Tibial artery (tissue), 4 donors: Measurements from ENCODE around the gene POLE2.

Source experiments
- DNase-seq, 2 donors: peaks; one replicate each; pipeline ENCODE4 v3.0.0-alpha.2; 2019
- H3K27ac ChIP-seq, 2 donors: fragments of 200-600 bp; sonication (generic) in 1 of 2; 1 replicate in 1 of 2; 2 replicates in 1 of 2; pipeline ENCODE4 v1.5.1; 2018 to 2019; ENCODE audit warnings: mild to moderate bottlenecking in 1 of 2
- H3K27me3 ChIP-seq, 2 donors: fragments of 200-600 bp; sonication (generic) in 1 of 2; one replicate each; pipeline versions ENCODE4 v1.5.1 to v1.6.0; 2016 to 2019
- H3K36me3 ChIP-seq, 3 donors: fragments of 200-600 bp; sonication (generic) in 2 of 3; one replicate each; pipeline ENCODE4 v1.5.1; 2016 to 2019; ENCODE audit warnings: mild to moderate bottlenecking in 2 of 3
- H3K4me1 ChIP-seq, 4 donors: fragments of 200-600 bp; sonication (generic) in 2 of 4; 1 replicate in 3 of 4; 2 replicates in 1 of 4; pipeline ENCODE4 v1.5.1; 2016 to 2019
- H3K4me3 ChIP-seq, 2 donors: fragments of 200-600 bp; sonication (generic) in 1 of 2; 1 replicate in 1 of 2; 2 replicates in 1 of 2; pipeline ENCODE4 v1.5.1; 2018 to 2019; ENCODE audit warnings: mild to moderate bottlenecking in 2 of 2
- H3K9me3 ChIP-seq, 3 donors: fragments of 200-600 bp; sonication (generic) in 1 of 3; one replicate each; pipeline ENCODE4 v1.5.1; 2016 to 2019
- intact Hi-C: fragments of 100-400 bp; cut with DNase I; formaldehyde crosslinking; loops from one replicate; pipeline ENCODE4 v1.15.0; 2023; ENCODE audit warnings: low total_unique reads
- TF ChIP-seq, protein P1 (sequence below), 2 experiments: fragments of 200-600 bp in 1 of 2; fragments of 450-650 bp in 1 of 2; IDR thresholded peaks; one replicate each; pipeline ENCODE4 v1.5.1; 2017 to 2019; ENCODE audit warnings: antibody characterized with exemption in 2 of 2, mild to moderate bottlenecking in 1 of 2, moderate library complexity in 1 of 2

The POLE2 gene

DNA sequence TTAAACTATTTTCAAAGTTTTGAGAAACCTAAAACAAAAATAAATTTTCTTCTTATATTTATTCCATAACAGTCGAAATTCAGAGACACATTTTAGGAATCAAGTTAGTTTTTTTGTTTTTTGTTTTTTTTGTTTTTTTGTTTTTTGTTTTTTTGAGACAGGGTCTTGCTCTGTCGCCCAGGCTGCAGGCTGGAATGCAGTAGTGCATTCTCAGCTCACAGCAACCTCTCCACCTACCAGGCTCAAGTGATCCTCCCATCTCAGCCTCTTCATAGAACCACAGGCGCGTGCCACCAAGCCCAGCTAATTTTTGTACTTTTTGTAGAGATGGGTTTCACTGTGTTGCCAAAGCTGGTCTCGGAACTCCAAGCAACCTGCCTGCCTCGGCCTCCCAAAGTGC is 34.5 kb downstream of the POLE2 start:
- intact Hi-C loops = no loop called here
- TF ChIP-seq, protein P1, sequence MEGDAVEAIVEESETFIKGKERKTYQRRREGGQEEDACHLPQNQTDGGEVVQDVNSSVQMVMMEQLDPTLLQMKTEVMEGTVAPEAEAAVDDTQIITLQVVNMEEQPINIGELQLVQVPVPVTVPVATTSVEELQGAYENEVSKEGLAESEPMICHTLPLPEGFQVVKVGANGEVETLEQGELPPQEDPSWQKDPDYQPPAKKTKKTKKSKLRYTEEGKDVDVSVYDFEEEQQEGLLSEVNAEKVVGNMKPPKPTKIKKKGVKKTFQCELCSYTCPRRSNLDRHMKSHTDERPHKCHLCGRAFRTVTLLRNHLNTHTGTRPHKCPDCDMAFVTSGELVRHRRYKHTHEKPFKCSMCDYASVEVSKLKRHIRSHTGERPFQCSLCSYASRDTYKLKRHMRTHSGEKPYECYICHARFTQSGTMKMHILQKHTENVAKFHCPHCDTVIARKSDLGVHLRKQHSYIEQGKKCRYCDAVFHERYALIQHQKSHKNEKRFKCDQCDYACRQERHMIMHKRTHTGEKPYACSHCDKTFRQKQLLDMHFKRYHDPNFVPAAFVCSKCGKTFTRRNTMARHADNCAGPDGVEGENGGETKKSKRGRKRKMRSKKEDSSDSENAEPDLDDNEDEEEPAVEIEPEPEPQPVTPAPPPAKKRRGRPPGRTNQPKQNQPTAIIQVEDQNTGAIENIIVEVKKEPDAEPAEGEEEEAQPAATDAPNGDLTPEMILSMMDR (IDR thresholded peaks at IDR 0.05) = no peak
- no peaks in the 10 kb centered on the region for H3K4me1 ChIP-seq

DNA sequence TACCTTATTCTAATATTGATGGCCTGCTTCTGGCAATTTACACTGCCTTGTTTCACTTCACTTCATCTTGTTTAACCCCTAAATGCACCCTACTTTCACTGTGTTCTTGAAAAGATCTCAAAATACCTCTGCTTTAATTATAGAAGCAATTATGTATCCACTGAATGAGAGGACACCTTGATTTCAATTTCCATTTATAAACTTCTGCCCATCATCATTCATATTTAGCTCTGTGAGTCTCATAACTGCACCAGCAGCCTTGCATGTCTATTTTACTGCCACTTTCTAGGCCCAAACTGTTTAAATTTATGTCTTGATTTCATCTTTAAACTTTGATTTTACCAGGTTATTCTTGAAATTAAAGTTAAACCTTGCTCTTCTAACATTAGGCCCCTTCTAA is 45.9 kb downstream of the POLE2 start:
- TF ChIP-seq, protein P1 (IDR thresholded peaks at IDR 0.05) = no peak
- no peak overlapping the region for H3K27ac ChIP-seq
- intact Hi-C loops = no loop called here
- DNase-seq = no peak
- H3K4me3 ChIP-seq = no peak overlapping the region
- H3K27me3 ChIP-seq = no peaks in the 10 kb centered on the region
- H3K4me1 ChIP-seq = peaks cover 0 to 31% (median 0%) of the 10 kb centered on the region in 4 donors
- H3K36me3 ChIP-seq = peaks cover 0 to 3% (median 0%) of the 10 kb centered on the region in 3 donors
- no peaks in the 10 kb centered on the region for H3K9me3 ChIP-seq

More for the DNA sequence above, 34.5 kb downstream of the POLE2 start:
- H3K9me3 ChIP-seq = no peaks in the 10 kb centered on the region
- H3K4me3 ChIP-seq = no peak overlapping the region
- DNase-seq = no peak
- H3K36me3 ChIP-seq = no peaks in the 10 kb centered on the region
- no peak overlapping the region for H3K27ac ChIP-seq
- no peaks in the 10 kb centered on the region for H3K27me3 ChIP-seq

DNA sequence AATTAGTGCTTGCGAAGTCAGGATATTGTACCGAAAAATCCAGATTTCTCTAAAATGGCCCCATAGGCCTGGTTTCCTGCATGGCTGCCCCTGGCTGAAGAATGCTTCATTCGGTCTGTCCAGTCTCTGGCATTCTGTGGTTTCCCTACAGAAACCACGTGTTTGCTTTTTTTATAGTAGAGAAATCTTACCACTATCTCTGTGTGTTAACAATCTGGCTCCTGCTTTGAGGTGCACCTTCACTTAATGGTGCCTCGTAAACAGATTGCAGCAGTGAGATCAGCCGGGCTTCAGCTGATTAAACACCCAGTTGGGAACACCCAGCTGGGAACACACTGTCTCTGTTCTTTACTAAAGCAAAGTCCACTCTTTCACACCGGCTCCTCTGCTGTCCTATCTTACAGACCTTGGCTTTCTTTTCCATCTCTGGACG is 46.3 kb downstream of the POLE2 start:
- H3K4me1 ChIP-seq = peaks cover 0 to 35% (median under 1%) of the 10 kb centered on the region in 4 donors
- H3K27me3 ChIP-seq = no peaks in the 10 kb centered on the region
- TF ChIP-seq, protein P1 (IDR thresholded peaks at IDR 0.05) = no peak
- no peak overlapping the region for H3K27ac ChIP-seq
- intact Hi-C loops = no loop called here
- no peaks in the 10 kb centered on the region for H3K9me3 ChIP-seq
- H3K36me3 ChIP-seq = peaks cover 0 to 3% (median 0%) of the 10 kb centered on the region in 3 donors
- no peak overlapping the region for H3K4me3 ChIP-seq
- no peak for DNase-seq

DNA sequence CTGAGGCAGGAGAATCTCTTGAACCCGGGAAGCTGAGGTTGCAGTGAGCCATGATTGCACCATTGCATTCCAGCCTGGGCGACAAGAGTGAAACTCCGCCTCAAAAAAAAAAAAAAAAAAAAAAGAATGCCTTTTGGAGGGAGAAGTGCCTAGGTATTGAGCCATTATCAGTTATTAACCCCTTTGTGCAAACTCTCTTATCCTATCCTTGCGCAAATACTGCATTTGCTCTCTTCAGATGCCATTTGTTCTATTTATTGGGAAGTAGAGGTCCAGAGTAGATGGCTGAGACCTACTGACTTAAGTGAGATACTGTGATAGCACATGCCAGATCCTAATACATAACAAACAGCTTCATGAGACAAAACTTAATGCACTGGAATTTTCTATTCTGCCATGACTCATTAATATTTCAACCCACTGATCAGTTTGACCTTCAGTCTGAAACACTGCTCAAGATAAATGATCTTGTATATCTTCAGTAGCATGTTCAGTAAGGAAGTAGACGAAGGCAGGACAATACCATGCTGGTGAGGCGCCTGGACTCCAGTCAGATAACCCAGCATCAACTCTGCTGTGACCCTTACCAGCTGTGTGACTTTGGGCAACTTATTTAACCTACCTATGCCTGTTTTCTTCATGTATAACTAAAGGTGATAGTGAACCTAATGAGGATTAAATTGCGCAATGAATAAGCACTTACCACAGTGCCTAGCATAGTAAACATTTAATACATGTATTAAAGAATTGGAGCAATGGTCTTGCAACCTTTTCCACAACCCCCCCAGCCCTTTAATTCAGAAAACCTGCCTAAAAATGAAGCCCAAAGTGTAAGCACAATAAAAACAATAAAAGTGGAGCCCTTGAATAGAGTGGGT is 47.2 kb downstream of the POLE2 start:
- H3K27ac ChIP-seq = no peak overlapping the region
- peaks cover 0 to 3% (median 0%) of the 10 kb centered on the region in 3 donors for H3K36me3 ChIP-seq
- DNase-seq = no peak
- intact Hi-C loops = no loop called here
- H3K27me3 ChIP-seq = no peaks in the 10 kb centered on the region
- no peaks in the 10 kb centered on the region for H3K9me3 ChIP-seq
- peaks cover 0 to 45% (median 5%) of the 10 kb centered on the region in 4 donors for H3K4me1 ChIP-seq
- TF ChIP-seq, protein P1 (IDR thresholded peaks at IDR 0.05) = no peak
- no peak overlapping the region for H3K4me3 ChIP-seq

DNA sequence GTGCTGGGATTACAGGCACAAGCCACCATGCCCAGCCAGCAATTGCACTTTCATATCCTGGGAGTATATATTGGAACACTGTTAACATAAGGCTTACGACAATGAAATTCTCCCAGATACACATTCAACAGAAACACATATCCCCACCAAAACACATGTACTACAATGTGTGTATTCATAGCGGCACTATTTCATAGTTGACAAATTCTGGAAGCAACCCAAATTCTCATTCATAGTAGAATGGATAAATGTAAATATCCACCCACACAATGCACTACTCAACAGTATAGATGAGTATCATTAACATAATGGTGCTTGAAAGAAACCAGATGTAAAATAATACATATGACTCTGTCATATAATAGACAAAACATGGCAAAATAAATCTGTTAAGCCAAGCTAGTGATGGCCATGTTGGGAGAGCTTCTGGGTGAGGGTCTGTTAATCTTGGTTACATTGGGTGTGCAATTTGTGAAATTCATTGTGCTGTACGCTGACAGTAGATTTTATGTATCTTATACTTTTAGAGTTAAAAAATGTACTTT is 50.4 kb downstream of the POLE2 start:
- Histone ChIP-seq H3K27me3 (no peaks in the 10 kb centered on the region), H3K4me3 (no peak overlapping the region), H3K4me1 (peaks cover 0 to 49% (median 10%) of the 10 kb centered on the region in 4 donors), H3K36me3 (peaks cover 0 to 3% (median 0%) of the 10 kb centered on the region in 3 donors), H3K9me3 (no peaks in the 10 kb centered on the region), H3K27ac (no peak overlapping the region)
- TF ChIP-seq, protein P1 (IDR thresholded peaks at IDR 0.05) = no peak
- intact Hi-C loops = loop anchor here (10.0 kb wide), 1 partner anchor 477 kb away; the partner anchor contains the start of gene VCPKMT
- DNase-seq = no peak
